HL-60 (cell line): ENCODE data around the gene SASH1.

Source experiments
- POLR2AphosphoS5 ChIP-seq: IDR thresholded peaks from 2 replicates; pipeline ENCODE4 v1.6.1; 2012; ENCODE audit warnings: low read depth
- TF ChIP-seq, protein P1 (sequence below): IDR thresholded peaks from one replicate; pipeline ENCODE4 v1.5.1; 2011; ENCODE audit warnings: low read length, control low read depth, inconsistent platforms; ENCODE audit not compliant: insufficient read depth

GRCh38 chr6:148401571-148401970 is 58.9 kb downstream of the SASH1 start:
- TF ChIP-seq, protein P1, sequence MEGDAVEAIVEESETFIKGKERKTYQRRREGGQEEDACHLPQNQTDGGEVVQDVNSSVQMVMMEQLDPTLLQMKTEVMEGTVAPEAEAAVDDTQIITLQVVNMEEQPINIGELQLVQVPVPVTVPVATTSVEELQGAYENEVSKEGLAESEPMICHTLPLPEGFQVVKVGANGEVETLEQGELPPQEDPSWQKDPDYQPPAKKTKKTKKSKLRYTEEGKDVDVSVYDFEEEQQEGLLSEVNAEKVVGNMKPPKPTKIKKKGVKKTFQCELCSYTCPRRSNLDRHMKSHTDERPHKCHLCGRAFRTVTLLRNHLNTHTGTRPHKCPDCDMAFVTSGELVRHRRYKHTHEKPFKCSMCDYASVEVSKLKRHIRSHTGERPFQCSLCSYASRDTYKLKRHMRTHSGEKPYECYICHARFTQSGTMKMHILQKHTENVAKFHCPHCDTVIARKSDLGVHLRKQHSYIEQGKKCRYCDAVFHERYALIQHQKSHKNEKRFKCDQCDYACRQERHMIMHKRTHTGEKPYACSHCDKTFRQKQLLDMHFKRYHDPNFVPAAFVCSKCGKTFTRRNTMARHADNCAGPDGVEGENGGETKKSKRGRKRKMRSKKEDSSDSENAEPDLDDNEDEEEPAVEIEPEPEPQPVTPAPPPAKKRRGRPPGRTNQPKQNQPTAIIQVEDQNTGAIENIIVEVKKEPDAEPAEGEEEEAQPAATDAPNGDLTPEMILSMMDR, result no peak
- no peak for TF ChIP-seq POLR2AphosphoS5
